ENCODE data around the gene LCN12. TPM values are rescaled to one million over a fixed set of nuclear protein-coding genes. Genes with fewer than 3 reads are reported as not detected.

Gene LCN12, protein sequence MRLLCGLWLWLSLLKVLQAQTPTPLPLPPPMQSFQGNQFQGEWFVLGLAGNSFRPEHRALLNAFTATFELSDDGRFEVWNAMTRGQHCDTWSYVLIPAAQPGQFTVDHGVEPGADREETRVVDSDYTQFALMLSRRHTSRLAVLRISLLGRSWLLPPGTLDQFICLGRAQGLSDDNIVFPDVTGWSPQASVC
- 0.07 TPM for polyA plus RNA-seq (2013, experiment 1 of 2)
- 0.12 TPM for polyA plus RNA-seq (2013, experiment 2 of 2)

DNA sequence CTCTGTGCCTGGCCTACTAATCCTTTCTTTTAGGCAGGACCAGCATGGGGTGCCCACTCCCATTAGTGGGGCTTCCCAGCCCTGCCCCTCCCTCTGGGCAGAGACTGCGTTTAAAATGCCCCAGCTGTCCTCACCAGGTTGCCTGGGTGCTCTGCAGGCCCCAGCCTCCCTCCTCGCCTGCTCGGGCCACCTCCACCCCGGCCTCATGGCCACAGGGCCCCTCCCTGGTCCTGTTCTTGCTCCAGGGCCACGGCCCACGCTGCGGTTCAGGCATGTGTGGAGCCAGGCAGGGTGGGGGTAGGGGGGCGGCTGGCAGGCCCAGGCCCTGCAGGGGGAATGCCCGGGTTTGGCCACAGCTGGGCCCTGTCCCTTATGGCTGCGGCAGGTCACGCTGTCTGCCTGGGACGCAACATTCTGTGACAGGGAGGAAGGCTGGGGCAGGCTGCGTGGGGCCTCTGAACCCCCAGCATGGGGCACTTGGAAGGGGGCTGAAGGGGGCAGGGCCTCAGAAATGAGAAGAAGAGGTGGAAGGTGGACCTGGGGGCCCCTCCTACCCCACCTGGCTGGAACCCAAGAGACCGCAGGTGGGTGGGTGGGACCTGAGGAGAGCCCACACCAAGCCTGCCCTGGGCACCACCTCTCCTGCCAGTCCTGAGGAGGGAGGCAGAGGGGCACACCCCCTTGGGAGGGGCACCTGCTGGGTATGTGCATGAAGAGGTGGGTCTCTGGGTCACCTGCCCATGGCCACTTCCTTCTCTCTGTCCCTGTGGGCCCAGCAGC is at the start of gene LCN12:
Gene LCN12, plus strand, starts transcription at position 733 of the 780 bp plus-strand sequence. CDS start 55 bp downstream, outside the sequence.
- peaks cover 0 to 13% (median 0%) of the 10 kb centered on the region in 3 experiments for H3K27me3 ChIP-seq (ENCODE audit: control insufficient read depth in 3 of 3, insufficient read depth in 3 of 3, low read depth in 1 of 3, low read length in 3 of 3)
- no peak within 1 kb of the TSS for H4K8ac ChIP-seq (ENCODE audit: low read depth, low read length)
- no peak within 1 kb of the TSS for H3K4me2 ChIP-seq (ENCODE audit: insufficient read depth, low read length, poor library complexity, severe bottlenecking)
- peak within 1 kb of the TSS; percentile 87 for H2BK5ac ChIP-seq (ENCODE audit: low read length)
- H3K4me1 ChIP-seq (ENCODE audit: control insufficient read depth in 2 of 2, insufficient read depth in 1 of 2, low read depth in 1 of 2, low read length in 2 of 2), result peaks cover 11 to 16% of the 10 kb centered on the region in 2 donors
- H2AK5ac ChIP-seq (ENCODE audit: low read depth, low read length), result peak within 1 kb of the TSS; percentile 82
- H3K36me3 ChIP-seq (replicated peaks in 1 of 2; ENCODE audit: control insufficient read depth in 2 of 2, insufficient read depth in 2 of 2, low read length in 2 of 2), result no peaks in the 10 kb centered on the region
- peak within 1 kb of the TSS; percentile 43 for H3K23ac ChIP-seq (ENCODE audit: low read depth, low read length, poor library complexity)
- peak within 1 kb of the TSS; percentile 87 for H3K18ac ChIP-seq (ENCODE audit: low read length)
- no peak within 1 kb of the TSS for H3K4me3 ChIP-seq (ENCODE audit: low read length in 2 of 2)
- WGBS, 2 donors (ENCODE audit: extremely low coverage in 2 of 2, insufficient read length in 2 of 2, insufficient replicate concordance in 1 of 2), result no CpG with 5 or more reads among the region's 14 CpGs
- H2BK120ac ChIP-seq (ENCODE audit: low read depth, low read length), result peak within 1 kb of the TSS; percentile 94
- H3K27ac ChIP-seq (replicated peaks; ENCODE audit: low read length), result no peak within 1 kb of the TSS
- H2BK12ac ChIP-seq (ENCODE audit: low read length), result peak within 1 kb of the TSS; percentile 84
- H3K79me1 ChIP-seq (ENCODE audit: low read depth, low read length), result no peaks in the 10 kb centered on the region
- peak within 1 kb of the TSS; percentile 53 for H2AFZ ChIP-seq (ENCODE audit: low read length)
- H3K14ac ChIP-seq (ENCODE audit: low read length), result no peak within 1 kb of the TSS
- peak within 1 kb of the TSS; percentile 76 for H3K4ac ChIP-seq (ENCODE audit: low read length)
- no peaks in the 10 kb centered on the region for H3K9me3 ChIP-seq (replicated peaks in 1 of 2; ENCODE audit: control insufficient read depth in 2 of 2, insufficient read depth in 1 of 2, low read depth in 1 of 2, low read length in 2 of 2)
- no peak within 1 kb of the TSS for H4K91ac ChIP-seq (ENCODE audit: low read depth, low read length, poor library complexity)
- H2BK15ac ChIP-seq (ENCODE audit: low read length), result peak within 1 kb of the TSS; percentile 81
- DNase-seq (ENCODE audit: low spot score), result no peak
- H3K9ac ChIP-seq (ENCODE audit: low read depth, low read length, poor library complexity), result no peak within 1 kb of the TSS

DNA sequence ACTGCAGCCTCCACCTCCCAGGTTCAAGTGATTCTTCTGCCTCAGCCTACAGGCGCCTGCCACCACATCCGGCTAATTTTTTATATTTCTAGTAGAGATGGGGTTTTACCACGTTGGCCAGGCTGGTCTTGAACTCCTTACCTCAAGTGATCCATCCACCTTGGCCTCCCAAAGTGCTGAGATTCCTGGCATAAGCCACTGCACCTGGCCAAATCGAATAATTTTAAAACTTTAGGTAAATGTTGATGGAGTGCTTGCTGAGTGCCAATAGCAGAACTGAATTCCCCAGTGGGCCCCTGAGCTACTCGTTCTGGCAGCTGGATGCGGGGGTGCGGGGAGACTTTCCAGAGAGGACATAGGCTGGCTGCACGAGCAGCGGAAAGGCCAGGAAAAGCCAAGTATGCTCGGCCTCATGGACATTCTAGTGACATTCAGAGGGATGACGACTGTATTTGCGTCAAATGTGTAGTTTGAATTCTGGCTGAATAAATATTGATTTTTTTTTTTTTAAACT is 49.0 kb upstream of the LCN12 start:
- no CpG with 5 or more reads among the region's 12 CpGs for WGBS, 2 donors (ENCODE audit: extremely low coverage in 2 of 2, insufficient read length in 2 of 2, insufficient replicate concordance in 1 of 2)
- Histone ChIP-seq H3K14ac (ENCODE audit: low read length) (no peak overlapping the region), H3K36me3 (replicated peaks in 1 of 2; ENCODE audit: control insufficient read depth in 2 of 2, insufficient read depth in 2 of 2, low read length in 2 of 2) (peaks cover 57 to 94% of the 10 kb centered on the region in 2 donors), H4K8ac (ENCODE audit: low read depth, low read length) (no peak overlapping the region), H2BK5ac (ENCODE audit: low read length) (no peak overlapping the region), H3K4me1 (ENCODE audit: control insufficient read depth in 2 of 2, insufficient read depth in 1 of 2, low read depth in 1 of 2, low read length in 2 of 2) (no peaks in the 10 kb centered on the region), H3K4ac (ENCODE audit: low read length) (no peak overlapping the region), H3K79me1 (ENCODE audit: low read depth, low read length) (peaks cover 17% of the 10 kb centered on the region), H3K23ac (ENCODE audit: low read depth, low read length, poor library complexity) (no peak overlapping the region), H2BK15ac (ENCODE audit: low read length) (no peak overlapping the region), H4K91ac (ENCODE audit: low read depth, low read length, poor library complexity) (no peak overlapping the region), H2AK5ac (ENCODE audit: low read depth, low read length) (no peak overlapping the region), H3K9ac (ENCODE audit: low read depth, low read length, poor library complexity) (no peak overlapping the region), H3K9me3 (replicated peaks in 1 of 2; ENCODE audit: control insufficient read depth in 2 of 2, insufficient read depth in 1 of 2, low read depth in 1 of 2, low read length in 2 of 2) (no peaks in the 10 kb centered on the region), H2AFZ (ENCODE audit: low read length) (no peak overlapping the region), H3K27me3 (ENCODE audit: control insufficient read depth in 3 of 3, insufficient read depth in 3 of 3, low read depth in 1 of 3, low read length in 3 of 3) (no peaks in the 10 kb centered on the region), H3K4me3 (ENCODE audit: low read length in 2 of 2) (no peak overlapping the region), H3K27ac (replicated peaks; ENCODE audit: low read length) (no peak overlapping the region), H2BK12ac (ENCODE audit: low read length) (no peak overlapping the region), H2BK120ac (ENCODE audit: low read depth, low read length) (no peak overlapping the region), H3K18ac (ENCODE audit: low read length) (no peak overlapping the region), H3K4me2 (ENCODE audit: insufficient read depth, low read length, poor library complexity, severe bottlenecking) (no peak overlapping the region)
- DNase-seq (ENCODE audit: low spot score), result no peak

- H3K23ac ChIP-seq (ENCODE audit: low read depth, low read length, poor library complexity), result no peak overlapping the region
- H4K8ac ChIP-seq (ENCODE audit: low read depth, low read length), result no peak overlapping the region
- no peak overlapping the region for H2BK15ac ChIP-seq (ENCODE audit: low read length)
- H3K36me3 ChIP-seq (replicated peaks in 1 of 2; ENCODE audit: control insufficient read depth in 2 of 2, insufficient read depth in 2 of 2, low read length in 2 of 2), result peaks cover 45 to 86% of the 10 kb centered on the region in 2 donors
- WGBS, 2 donors (ENCODE audit: extremely low coverage in 2 of 2, insufficient read length in 2 of 2, insufficient replicate concordance in 1 of 2), result no CpG with 5 or more reads among the region's 4 CpGs
- H3K4ac ChIP-seq (ENCODE audit: low read length), result no peak overlapping the region
- no peak overlapping the region for H3K27ac ChIP-seq (replicated peaks; ENCODE audit: low read length)
- no peak overlapping the region for H3K4me3 ChIP-seq (ENCODE audit: low read length in 2 of 2)
- H2AFZ ChIP-seq (ENCODE audit: low read length), result no peak overlapping the region
- peaks cover 16% of the 10 kb centered on the region for H3K79me1 ChIP-seq (ENCODE audit: low read depth, low read length)
- H2BK120ac ChIP-seq (ENCODE audit: low read depth, low read length), result no peak overlapping the region
- no peak overlapping the region for H3K9ac ChIP-seq (ENCODE audit: low read depth, low read length, poor library complexity)
- no peak overlapping the region for H2AK5ac ChIP-seq (ENCODE audit: low read depth, low read length)
- no peak overlapping the region for H3K4me2 ChIP-seq (ENCODE audit: insufficient read depth, low read length, poor library complexity, severe bottlenecking)
- no peak overlapping the region for H2BK5ac ChIP-seq (ENCODE audit: low read length)
- no peaks in the 10 kb centered on the region for H3K4me1 ChIP-seq (ENCODE audit: control insufficient read depth in 2 of 2, insufficient read depth in 1 of 2, low read depth in 1 of 2, low read length in 2 of 2)
- H3K9me3 ChIP-seq (replicated peaks in 1 of 2; ENCODE audit: control insufficient read depth in 2 of 2, insufficient read depth in 1 of 2, low read depth in 1 of 2, low read length in 2 of 2), result no peaks in the 10 kb centered on the region
- H4K91ac ChIP-seq (ENCODE audit: low read depth, low read length, poor library complexity), result no peak overlapping the region
- no peak overlapping the region for H2BK12ac ChIP-seq (ENCODE audit: low read length)
- DNase-seq (ENCODE audit: low spot score), result no peak
- H3K27me3 ChIP-seq (ENCODE audit: control insufficient read depth in 3 of 3, insufficient read depth in 3 of 3, low read depth in 1 of 3, low read length in 3 of 3), result no peaks in the 10 kb centered on the region
- no peak overlapping the region for H3K14ac ChIP-seq (ENCODE audit: low read length)
- H3K18ac ChIP-seq (ENCODE audit: low read length), result no peak overlapping the region
Observed at GRCh38 chr9:136906266-136906665, 45.8 kb upstream of the LCN12 start.
